ENCODE results near the gene SLC9A8. TPM values are rescaled to one million over a fixed set of nuclear protein-coding genes. Genes with fewer than 3 reads are reported as not detected.
"Not testable (repeated sequence)": the region's sequence is repeated elsewhere in the genome, so short reads cannot be mapped to it uniquely, and the experiment has no call there.

The SLC9A8 gene
- total and polyA plus RNA-seq, 9 donors = 4.0 to 6.3 (median 5.4) TPM

DNA sequence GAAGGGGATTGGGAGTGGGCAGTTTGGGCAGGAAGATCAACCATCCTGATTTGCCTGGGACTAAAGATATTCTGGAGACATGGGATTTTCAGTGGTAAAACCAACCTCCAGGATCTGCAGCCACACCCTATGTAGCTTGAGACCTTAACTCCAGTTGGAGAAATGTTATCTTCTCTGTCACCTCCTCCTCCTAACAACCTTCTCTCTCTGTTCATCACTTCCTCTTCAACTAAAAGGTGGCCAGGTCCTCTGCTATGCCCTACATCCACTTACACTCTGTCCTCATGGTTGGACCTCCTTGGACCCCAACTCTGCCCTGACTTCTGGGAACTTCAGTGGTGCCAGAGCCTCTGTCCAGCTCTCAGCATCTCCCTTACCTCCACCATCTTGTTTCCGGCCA, 42.0 kb upstream of the SLC9A8 start:
- Histone ChIP-seq H3K36me3 (ENCODE audit: control insufficient read depth, insufficient read depth, low read length) (no peaks in the 10 kb centered on the region), H3K27me3 (ENCODE audit: control insufficient read depth, insufficient read depth, low read length) (no peaks in the 10 kb centered on the region), H3K9me3 (replicated peaks; ENCODE audit: control insufficient read depth, low read depth, low read length) (no peaks in the 10 kb centered on the region), H3K27ac (ENCODE audit: low read length) (no peak overlapping the region), H3K4me1 (ENCODE audit: control insufficient read depth, insufficient read depth, low read length) (peaks cover 43% of the 10 kb centered on the region), H3K4me3 (ENCODE audit: low read length) (no peak overlapping the region)
- no peak for DNase-seq
- WGBS (ENCODE audit: insufficient coverage) = no CpG with 5 or more reads among the region's 1 CpG

DNA sequence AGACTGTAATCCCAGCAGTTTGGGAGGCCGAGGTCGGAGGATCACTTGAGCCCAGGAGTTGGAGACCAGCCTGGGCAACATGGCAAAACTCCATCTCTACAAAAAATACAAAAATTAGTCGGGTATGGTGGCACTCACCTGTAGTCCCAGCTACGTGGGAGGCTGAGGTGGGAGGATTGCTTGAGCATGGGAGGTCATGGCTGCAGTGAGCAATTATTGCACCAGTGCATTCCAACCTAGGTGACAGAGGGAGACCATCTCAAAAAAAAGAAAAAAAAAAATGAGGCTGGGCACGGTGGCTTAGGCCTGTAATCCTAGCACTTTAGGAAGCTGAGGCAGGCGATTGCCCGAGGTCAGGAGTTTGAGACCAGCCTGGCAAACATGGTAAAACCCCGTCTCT, 38.4 kb upstream of the SLC9A8 start:
- H3K27me3 ChIP-seq (ENCODE audit: control insufficient read depth, insufficient read depth, low read length); H3K27ac ChIP-seq (ENCODE audit: low read length); DNase-seq; H3K4me3 ChIP-seq (ENCODE audit: low read length); H3K36me3 ChIP-seq (ENCODE audit: control insufficient read depth, insufficient read depth, low read length); H3K9me3 ChIP-seq (replicated peaks; ENCODE audit: control insufficient read depth, low read depth, low read length): not testable (repeated sequence)
- H3K4me1 ChIP-seq (ENCODE audit: control insufficient read depth, insufficient read depth, low read length) = peaks cover 36% of the 10 kb centered on the region
- WGBS (ENCODE audit: insufficient coverage) = 89% methylated on average over 4 of the region's 8 CpGs

DNA sequence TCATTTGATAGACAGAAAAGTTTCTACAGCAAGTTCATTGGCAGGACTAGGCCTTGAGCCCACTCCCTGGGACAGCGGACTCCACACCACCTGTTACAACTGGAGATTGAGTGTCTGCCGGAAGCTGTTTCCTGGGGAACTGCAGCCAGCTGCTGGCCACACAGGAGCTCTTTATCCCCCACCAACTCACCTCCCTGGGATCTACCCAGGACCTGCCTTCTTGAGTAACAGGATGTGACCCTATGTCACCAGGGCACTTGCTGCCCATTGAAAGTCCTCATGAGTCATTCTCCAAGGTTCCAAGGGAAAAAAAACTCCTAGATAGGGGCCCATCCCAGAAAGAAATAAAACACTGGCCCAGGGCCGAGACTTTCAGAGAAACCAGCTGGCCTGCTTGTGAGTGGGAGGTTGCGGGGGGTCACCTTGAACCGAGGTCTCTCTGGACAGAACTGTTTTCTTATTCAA, 37.4 kb upstream of the SLC9A8 start:
- no peaks in the 10 kb centered on the region for H3K27me3 ChIP-seq (ENCODE audit: control insufficient read depth, insufficient read depth, low read length)
- peak; percentile 84 for DNase-seq
- H3K9me3 ChIP-seq (replicated peaks; ENCODE audit: control insufficient read depth, low read depth, low read length) = no peaks in the 10 kb centered on the region
- peaks cover 29% of the 10 kb centered on the region for H3K4me1 ChIP-seq (ENCODE audit: control insufficient read depth, insufficient read depth, low read length)
- no peaks in the 10 kb centered on the region for H3K36me3 ChIP-seq (ENCODE audit: control insufficient read depth, insufficient read depth, low read length)
- no peak overlapping the region for H3K4me3 ChIP-seq (ENCODE audit: low read length)
- H3K27ac ChIP-seq (ENCODE audit: low read length) = peak overlapping the region; percentile 90
- WGBS (ENCODE audit: insufficient coverage) = 20% methylated on average over 1 of the region's 5 CpGs

DNA sequence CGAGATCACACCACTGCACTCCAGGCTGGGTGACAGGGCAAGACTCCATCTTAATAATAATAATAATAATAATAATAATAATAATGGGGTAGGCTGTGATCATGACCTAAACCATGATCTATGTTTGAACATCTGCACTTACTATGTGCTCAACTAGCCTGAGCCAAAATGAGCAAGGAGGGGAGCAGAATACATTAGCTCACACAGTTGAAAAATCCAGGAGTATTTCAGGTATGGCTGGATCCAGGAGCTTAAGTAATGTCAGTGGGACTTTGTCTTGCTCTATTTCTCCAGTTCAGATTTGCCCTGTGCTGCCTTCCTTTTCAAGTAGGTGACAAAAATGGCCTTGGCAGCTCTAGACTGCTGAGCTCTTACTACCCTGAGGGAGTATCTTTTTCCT, 32.7 kb upstream of the SLC9A8 start:
- no peaks in the 10 kb centered on the region for H3K27me3 ChIP-seq (ENCODE audit: control insufficient read depth, insufficient read depth, low read length)
- no CpG with 5 or more reads among the region's 1 CpG for WGBS (ENCODE audit: insufficient coverage)
- no peak for DNase-seq

DNA sequence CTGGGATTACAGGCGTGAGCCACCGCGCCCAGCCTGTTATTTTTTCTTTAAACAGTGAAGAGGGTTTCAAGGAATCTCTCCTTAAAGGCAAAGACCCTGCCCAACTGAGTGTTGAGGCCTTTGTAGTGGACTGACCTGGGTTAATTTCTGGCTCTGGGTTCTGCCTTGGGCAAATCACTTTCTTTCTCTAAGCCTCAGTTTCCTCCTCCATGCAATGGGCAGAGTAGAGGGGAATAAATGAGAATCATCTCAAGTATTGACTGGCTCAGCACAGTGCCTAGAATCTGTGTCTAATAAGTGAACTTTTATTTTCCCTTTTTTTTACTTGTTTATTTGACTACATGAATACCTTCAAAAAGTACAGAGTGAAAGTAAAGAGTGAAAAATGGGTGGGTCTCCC, 31.0 kb upstream of the SLC9A8 start:
- DNase-seq = no peak
- Histone ChIP-seq H3K27me3 (ENCODE audit: control insufficient read depth, insufficient read depth, low read length) (no peaks in the 10 kb centered on the region), H3K27ac (ENCODE audit: low read length) (no peak overlapping the region), H3K4me1 (ENCODE audit: control insufficient read depth, insufficient read depth, low read length) (peaks cover 5% of the 10 kb centered on the region), H3K9me3 (replicated peaks; ENCODE audit: control insufficient read depth, low read depth, low read length) (no peaks in the 10 kb centered on the region), H3K36me3 (ENCODE audit: control insufficient read depth, insufficient read depth, low read length) (no peaks in the 10 kb centered on the region), H3K4me3 (ENCODE audit: low read length) (no peak overlapping the region)
- no CpG with 5 or more reads among the region's 3 CpGs for WGBS (ENCODE audit: insufficient coverage)

More for the DNA sequence above, 32.7 kb upstream of the SLC9A8 start:
- H3K4me1 ChIP-seq (ENCODE audit: control insufficient read depth, insufficient read depth, low read length) = peaks cover 16% of the 10 kb centered on the region
- H3K4me3 ChIP-seq (ENCODE audit: low read length) = no peak overlapping the region
- H3K27ac ChIP-seq (ENCODE audit: low read length) = no peak overlapping the region
- H3K36me3 ChIP-seq (ENCODE audit: control insufficient read depth, insufficient read depth, low read length) = no peaks in the 10 kb centered on the region
- H3K9me3 ChIP-seq (replicated peaks; ENCODE audit: control insufficient read depth, low read depth, low read length) = no peaks in the 10 kb centered on the region

DNA sequence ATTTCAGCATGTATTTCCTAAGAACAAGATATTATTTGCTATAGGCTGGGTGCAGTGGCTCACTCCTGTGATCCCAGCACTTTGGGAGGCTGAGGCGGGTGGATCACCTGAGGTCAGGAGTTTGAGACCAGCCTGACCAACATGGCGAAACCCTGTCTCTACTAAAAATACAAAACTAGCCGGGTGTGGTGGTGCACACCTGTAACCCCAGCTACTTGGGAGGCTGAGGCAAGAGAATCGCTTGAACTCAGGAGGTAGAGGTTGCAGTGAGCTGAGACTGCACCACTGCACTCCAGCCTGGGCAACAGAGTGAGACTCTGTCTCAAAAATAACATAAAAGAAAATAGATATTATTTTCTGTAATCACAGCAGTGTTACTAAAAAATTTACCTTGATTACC, 30.2 kb upstream of the SLC9A8 start:
- no CpG with 5 or more reads among the region's 4 CpGs for WGBS (ENCODE audit: insufficient coverage)
- not testable (repeated sequence) for H3K9me3 ChIP-seq (replicated peaks; ENCODE audit: control insufficient read depth, low read depth, low read length); H3K27me3 ChIP-seq (ENCODE audit: control insufficient read depth, insufficient read depth, low read length); DNase-seq; H3K4me1 ChIP-seq (ENCODE audit: control insufficient read depth, insufficient read depth, low read length); H3K27ac ChIP-seq (ENCODE audit: low read length); H3K4me3 ChIP-seq (ENCODE audit: low read length); H3K36me3 ChIP-seq (ENCODE audit: control insufficient read depth, insufficient read depth, low read length)

DNA sequence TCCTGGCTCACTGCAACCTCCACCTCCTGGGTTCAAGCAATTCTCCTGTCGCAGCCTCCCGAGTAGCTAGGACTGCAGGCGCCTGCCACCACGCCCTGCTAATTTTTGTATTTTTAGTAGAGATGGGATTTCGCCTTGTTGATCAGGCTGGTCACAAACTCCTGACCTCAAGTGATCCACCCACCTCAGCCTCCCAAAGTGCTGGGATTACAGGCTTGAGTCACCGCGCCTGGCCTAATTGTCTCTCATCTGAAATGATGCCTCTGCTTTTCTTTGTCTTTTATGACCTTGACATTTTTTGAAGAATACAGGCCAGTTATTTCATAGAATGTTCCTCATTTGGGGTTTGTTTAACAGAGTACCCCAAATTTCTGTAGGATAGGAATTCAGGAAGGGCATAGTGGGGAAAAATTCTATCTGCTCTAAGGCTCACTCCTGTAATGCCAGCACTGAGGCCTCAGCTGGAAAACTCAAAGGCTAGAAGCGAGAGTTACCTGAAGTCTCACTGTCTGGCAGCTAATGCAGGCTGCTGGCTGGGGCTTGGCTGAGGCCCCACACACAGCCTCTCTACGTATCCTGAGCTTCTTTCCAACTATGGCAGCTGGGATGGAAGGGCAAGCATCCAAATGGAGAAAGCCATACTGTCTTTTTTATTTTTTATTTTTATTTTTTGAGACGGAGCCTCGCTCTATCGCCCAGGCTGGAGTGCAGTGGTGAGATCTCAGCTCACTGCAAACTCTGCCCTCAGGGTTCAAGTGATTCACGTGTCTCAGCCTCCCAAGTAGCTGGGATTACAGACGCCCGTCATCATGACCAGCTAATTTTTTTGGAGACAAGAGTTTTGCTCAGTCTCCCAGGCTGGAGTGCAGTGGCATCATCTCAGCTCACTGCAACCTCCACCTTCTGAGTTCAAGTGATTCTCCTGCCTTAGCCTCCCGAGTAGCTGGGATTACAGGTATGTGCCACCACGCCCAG, 29.3 kb upstream of the SLC9A8 start:
- DNase-seq = peak; percentile 84
- WGBS (ENCODE audit: insufficient coverage) = 35% methylated on average over 9 of the region's 17 CpGs

DNA sequence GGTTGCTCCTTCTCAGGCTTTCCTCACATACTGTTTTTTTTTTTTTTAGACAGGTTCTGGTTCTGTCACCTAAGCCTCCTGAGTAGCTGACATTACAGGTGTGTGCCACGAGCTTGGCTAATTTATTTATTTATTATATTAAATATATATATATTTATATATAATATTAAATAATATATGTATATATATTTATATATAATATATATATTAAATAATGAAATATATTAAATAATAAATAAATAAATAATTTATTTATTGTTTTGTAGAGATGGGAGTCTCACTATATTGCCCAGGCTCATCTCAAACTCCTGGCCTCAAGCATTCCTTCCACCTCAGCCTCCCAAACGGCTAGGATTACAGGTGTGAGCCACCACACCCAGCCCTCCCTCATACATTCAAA, 28.3 kb upstream of the SLC9A8 start:
- Histone ChIP-seq H3K36me3 (ENCODE audit: control insufficient read depth, insufficient read depth, low read length) (no peaks in the 10 kb centered on the region), H3K9me3 (replicated peaks; ENCODE audit: control insufficient read depth, low read depth, low read length) (no peaks in the 10 kb centered on the region), H3K4me3 (ENCODE audit: low read length) (no peak overlapping the region), H3K27me3 (ENCODE audit: control insufficient read depth, insufficient read depth, low read length) (no peaks in the 10 kb centered on the region), H3K4me1 (ENCODE audit: control insufficient read depth, insufficient read depth, low read length) (peaks cover 5% of the 10 kb centered on the region), H3K27ac (ENCODE audit: low read length) (no peak overlapping the region)
- 38% methylated on average over 1 of the region's 2 CpGs for WGBS (ENCODE audit: insufficient coverage)
- DNase-seq = no peak

More for the DNA sequence above, 29.3 kb upstream of the SLC9A8 start:
- H3K4me1 ChIP-seq (ENCODE audit: control insufficient read depth, insufficient read depth, low read length); H3K27me3 ChIP-seq (ENCODE audit: control insufficient read depth, insufficient read depth, low read length); H3K36me3 ChIP-seq (ENCODE audit: control insufficient read depth, insufficient read depth, low read length); H3K4me3 ChIP-seq (ENCODE audit: low read length); H3K9me3 ChIP-seq (replicated peaks; ENCODE audit: control insufficient read depth, low read depth, low read length); H3K27ac ChIP-seq (ENCODE audit: low read length): not testable (repeated sequence)

DNA sequence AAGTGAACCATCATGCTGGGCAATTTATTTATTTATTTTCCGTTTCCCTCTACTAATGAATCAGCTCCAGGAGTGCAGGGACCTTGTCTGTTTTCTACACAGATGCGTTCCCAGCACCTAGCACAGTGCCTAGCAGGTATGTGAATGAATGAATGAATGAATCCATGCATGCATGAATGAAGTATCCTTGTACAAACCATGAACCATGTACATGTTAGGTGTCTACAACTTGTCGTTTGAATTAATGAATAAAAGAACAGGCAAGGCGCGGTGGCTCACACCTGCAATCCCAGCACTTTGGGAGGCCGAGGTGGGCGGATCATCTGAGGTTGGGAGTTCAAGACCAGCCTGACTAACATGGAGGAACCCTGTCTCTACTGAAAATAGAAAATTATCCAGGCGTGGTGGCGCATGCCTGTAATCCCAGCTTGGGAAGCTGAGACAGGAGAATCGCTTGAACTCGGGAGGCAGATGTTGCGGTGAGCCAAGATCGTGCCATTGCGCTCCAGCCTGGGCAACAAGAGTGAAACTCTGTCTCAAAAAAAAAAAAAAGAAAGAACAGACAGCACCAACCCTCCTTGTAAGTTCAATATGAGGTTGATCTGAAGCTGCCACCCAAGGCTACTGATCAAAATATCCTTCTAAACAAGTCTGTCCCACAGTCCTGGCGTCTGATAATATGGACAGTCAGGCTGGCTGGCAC, 27.3 kb upstream of the SLC9A8 start:
- H3K27me3 ChIP-seq (ENCODE audit: control insufficient read depth, insufficient read depth, low read length) = no peaks in the 10 kb centered on the region

DNA sequence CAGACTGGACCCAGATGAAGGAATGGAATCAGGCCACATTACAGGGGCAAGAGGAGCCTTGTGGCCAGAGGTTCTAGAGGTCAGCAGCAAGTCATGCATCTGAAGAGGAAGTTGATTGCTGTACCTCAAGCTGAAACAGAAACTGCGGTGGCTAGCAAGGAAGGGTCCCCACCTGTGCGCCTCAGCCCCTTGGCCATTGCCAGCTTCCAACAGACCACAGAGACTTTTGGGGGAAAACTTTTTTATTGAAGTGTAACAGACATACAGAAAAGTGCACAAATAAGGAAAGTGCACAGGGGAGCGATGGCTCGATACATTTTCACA, 26.8 kb upstream of the SLC9A8 start:
- WGBS (ENCODE audit: insufficient coverage) = 58% methylated on average over 2 of the region's 4 CpGs

More for the DNA sequence above, 27.3 kb upstream of the SLC9A8 start:
- DNase-seq = no peak
- 92% methylated on average over 11 of the region's 15 CpGs for WGBS (ENCODE audit: insufficient coverage)
- Histone ChIP-seq H3K4me1 (ENCODE audit: control insufficient read depth, insufficient read depth, low read length) (peaks cover 14% of the 10 kb centered on the region), H3K36me3 (ENCODE audit: control insufficient read depth, insufficient read depth, low read length) (no peaks in the 10 kb centered on the region), H3K4me3 (ENCODE audit: low read length) (no peak overlapping the region), H3K9me3 (replicated peaks; ENCODE audit: control insufficient read depth, low read depth, low read length) (no peaks in the 10 kb centered on the region), H3K27ac (ENCODE audit: low read length) (no peak overlapping the region)

More for the DNA sequence above, 26.8 kb upstream of the SLC9A8 start:
- Histone ChIP-seq H3K9me3 (replicated peaks; ENCODE audit: control insufficient read depth, low read depth, low read length) (no peaks in the 10 kb centered on the region), H3K4me1 (ENCODE audit: control insufficient read depth, insufficient read depth, low read length) (peaks cover 15% of the 10 kb centered on the region), H3K27me3 (ENCODE audit: control insufficient read depth, insufficient read depth, low read length) (no peaks in the 10 kb centered on the region), H3K36me3 (ENCODE audit: control insufficient read depth, insufficient read depth, low read length) (no peaks in the 10 kb centered on the region), H3K27ac (ENCODE audit: low read length) (no peak overlapping the region), H3K4me3 (ENCODE audit: low read length) (no peak overlapping the region)
- no peak for DNase-seq

Measured in muscle of leg (tissue), 11 donors.